Muscle layer of colon (tissue), 2 donors: ENCODE data around the gene RMDN2.
"Not testable (repeated sequence)": the region's sequence is repeated elsewhere in the genome, so short reads cannot be mapped to it uniquely, and the experiment has no call there.

ENCODE experiments used
- H3K27ac ChIP-seq: one replicate; pipeline ENCODE4 v1.7.0; 2013; ENCODE audit warnings: low read depth, mild to moderate bottlenecking, low read length, moderate library complexity
- H3K27me3 ChIP-seq, 2 donors: one replicate each; pipeline ENCODE4 v1.7.0; 2013; ENCODE audit warnings: low read length in 2 of 2, mild to moderate bottlenecking in 2 of 2; ENCODE audit not compliant: insufficient read depth in 2 of 2, control insufficient read depth in 1 of 2
- H3K36me3 ChIP-seq: one replicate; pipeline ENCODE4 v1.7.0; 2013; ENCODE audit warnings: mild to moderate bottlenecking, low read length; ENCODE audit not compliant: insufficient read depth
- H3K4me1 ChIP-seq: one replicate; pipeline ENCODE4 v1.7.0; 2013; ENCODE audit warnings: mild to moderate bottlenecking, low read length; ENCODE audit not compliant: insufficient read depth
- H3K4me3 ChIP-seq, 2 donors: one replicate each; pipeline ENCODE4 v1.7.0; 2013; ENCODE audit warnings: low read length in 2 of 2, low read depth in 1 of 2, mild to moderate bottlenecking in 1 of 2, moderate library complexity in 1 of 2
- H3K9ac ChIP-seq: one replicate; pipeline ENCODE4 v1.7.0; 2013; ENCODE audit warnings: low read length
- H3K9me3 ChIP-seq: one replicate; pipeline ENCODE4 v1.7.0; 2013; ENCODE audit warnings: mild to moderate bottlenecking, low read length
- donor health status: abdominal sarcoma.
- donor health status: Adenocarcinoma of cecum.

RMDN2 gene

GRCh38 chr2:38010187-38010586 is 85.1 kb downstream of the RMDN2 start:
- H3K4me1 ChIP-seq, result peaks cover 28% of the 10 kb centered on the region
- H3K4me3 ChIP-seq, H3K27ac ChIP-seq, H3K9ac ChIP-seq, H3K27me3 ChIP-seq, H3K36me3 ChIP-seq, H3K9me3 ChIP-seq: not testable (repeated sequence)

- Histone ChIP-seq H3K27me3 (no peaks in the 10 kb centered on the region), H3K9ac (no peak overlapping the region), H3K36me3 (no peaks in the 10 kb centered on the region), H3K4me1 (peaks cover 28% of the 10 kb centered on the region), H3K4me3 (no peak overlapping the region), H3K27ac (no peak overlapping the region), H3K9me3 (no peaks in the 10 kb centered on the region)
Observed at GRCh38 chr2:38010995-38011394, 85.9 kb downstream of the RMDN2 start.

GRCh38 chr2:38013158-38013752 is 88.2 kb downstream of the RMDN2 start:
- no peaks in the 10 kb centered on the region for H3K9me3 ChIP-seq
- no peak overlapping the region for H3K9ac ChIP-seq
- H3K27me3 ChIP-seq, result no peaks in the 10 kb centered on the region
- H3K27ac ChIP-seq, result no peak overlapping the region
- H3K36me3 ChIP-seq, result no peaks in the 10 kb centered on the region
- peaks cover 28% of the 10 kb centered on the region for H3K4me1 ChIP-seq
- no peak overlapping the region for H3K4me3 ChIP-seq

- Histone ChIP-seq H3K9me3 (no peaks in the 10 kb centered on the region), H3K4me3 (no peak overlapping the region), H3K9ac (no peak overlapping the region), H3K27ac (no peak overlapping the region), H3K27me3 (no peaks in the 10 kb centered on the region), H3K4me1 (peaks cover 25% of the 10 kb centered on the region), H3K36me3 (no peaks in the 10 kb centered on the region)
Observed at GRCh38 chr2:38016219-38016618, 91.1 kb downstream of the RMDN2 start.

GRCh38 chr2:38017836-38018235 is 92.7 kb downstream of the RMDN2 start:
- H3K27me3 ChIP-seq, result no peaks in the 10 kb centered on the region
- H3K4me3 ChIP-seq, result no peak overlapping the region
- no peak overlapping the region for H3K27ac ChIP-seq
- peaks cover 23% of the 10 kb centered on the region for H3K4me1 ChIP-seq
- H3K36me3 ChIP-seq, result no peaks in the 10 kb centered on the region
- no peak overlapping the region for H3K9ac ChIP-seq
- no peaks in the 10 kb centered on the region for H3K9me3 ChIP-seq

GRCh38 chr2:38020359-38021069 is 95.4 kb downstream of the RMDN2 start:
- H3K27ac ChIP-seq, H3K4me1 ChIP-seq: not testable (repeated sequence)

GRCh38 chr2:38021589-38021988 is 96.5 kb downstream of the RMDN2 start:
- H3K4me3 ChIP-seq, result no peak overlapping the region
- H3K27ac ChIP-seq, result no peak overlapping the region
- H3K4me1 ChIP-seq, result no peaks in the 10 kb centered on the region
- H3K27me3 ChIP-seq, result no peaks in the 10 kb centered on the region
- no peaks in the 10 kb centered on the region for H3K36me3 ChIP-seq
- no peaks in the 10 kb centered on the region for H3K9me3 ChIP-seq
- H3K9ac ChIP-seq, result no peak overlapping the region

More at GRCh38 chr2:38020359-38021069, 95.4 kb downstream of the RMDN2 start:
- H3K9me3 ChIP-seq, H3K36me3 ChIP-seq, H3K9ac ChIP-seq, H3K27me3 ChIP-seq, H3K4me3 ChIP-seq: not testable (repeated sequence)

GRCh38 chr2:38026846-38027245 is 101.8 kb downstream of the RMDN2 start:
- Histone ChIP-seq H3K4me1 (no peaks in the 10 kb centered on the region), H3K9me3 (no peaks in the 10 kb centered on the region), H3K27ac (no peak overlapping the region), H3K27me3 (no peaks in the 10 kb centered on the region), H3K4me3 (no peak overlapping the region), H3K9ac (no peak overlapping the region), H3K36me3 (no peaks in the 10 kb centered on the region)

GRCh38 chr2:38028829-38029228 is 103.7 kb downstream of the RMDN2 start:
- Histone ChIP-seq H3K27ac (no peak overlapping the region), H3K4me1 (no peaks in the 10 kb centered on the region)

GRCh38 chr2:38029512-38029911 is 104.4 kb downstream of the RMDN2 start:
- Histone ChIP-seq H3K4me3 (no peak overlapping the region), H3K27me3 (no peaks in the 10 kb centered on the region), H3K36me3 (no peaks in the 10 kb centered on the region), H3K27ac (no peak overlapping the region), H3K4me1 (no peaks in the 10 kb centered on the region), H3K9ac (no peak overlapping the region), H3K9me3 (no peaks in the 10 kb centered on the region)

More at GRCh38 chr2:38028829-38029228, 103.7 kb downstream of the RMDN2 start:
- Histone ChIP-seq H3K27me3 (no peaks in the 10 kb centered on the region), H3K36me3 (no peaks in the 10 kb centered on the region), H3K4me3 (no peak overlapping the region), H3K9ac (no peak overlapping the region), H3K9me3 (no peaks in the 10 kb centered on the region)

- Histone ChIP-seq H3K36me3 (no peaks in the 10 kb centered on the region), H3K9ac (no peak overlapping the region), H3K27me3 (no peaks in the 10 kb centered on the region), H3K4me3 (no peak overlapping the region), H3K27ac (no peak overlapping the region), H3K9me3 (no peaks in the 10 kb centered on the region), H3K4me1 (no peaks in the 10 kb centered on the region)
Observed at GRCh38 chr2:38030635-38031355, 105.7 kb downstream of the RMDN2 start.
